GM19372 (cell line): ENCODE results near the gene ZNFX1.
"Not testable (repeated sequence)": the region's sequence is repeated elsewhere in the genome, so short reads cannot be mapped to it uniquely, and the experiment has no call there.

Experiments used
- ATAC-seq: cut with Tn5 transposase; IDR thresholded peaks from one replicate; pipeline ENCODE4 v1.9.1; 2021; ENCODE audit warnings: mild to moderate bottlenecking, low read depth, moderate library complexity; ENCODE audit not compliant: unreplicated experiment

Gene ZNFX1

DNA sequence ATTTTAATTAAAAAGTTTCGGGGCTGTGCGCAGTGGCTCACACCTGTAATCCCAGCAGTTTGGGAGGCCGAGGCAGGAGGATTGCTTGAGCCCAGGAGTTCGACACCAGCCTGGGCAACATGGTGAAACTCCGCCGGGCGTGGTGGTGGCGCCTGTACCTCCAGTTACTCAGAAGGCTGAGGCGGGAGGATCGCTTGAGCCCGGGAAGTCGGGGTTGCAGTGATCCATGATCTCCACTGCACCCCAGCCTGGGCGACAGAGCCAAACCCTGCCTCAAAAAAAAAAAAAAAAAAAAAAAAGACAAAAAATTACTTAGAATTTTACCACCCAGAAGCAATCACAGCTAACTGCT lies 59.1 kb downstream of the ZNFX1 start:
- ATAC-seq = not testable (repeated sequence)

DNA sequence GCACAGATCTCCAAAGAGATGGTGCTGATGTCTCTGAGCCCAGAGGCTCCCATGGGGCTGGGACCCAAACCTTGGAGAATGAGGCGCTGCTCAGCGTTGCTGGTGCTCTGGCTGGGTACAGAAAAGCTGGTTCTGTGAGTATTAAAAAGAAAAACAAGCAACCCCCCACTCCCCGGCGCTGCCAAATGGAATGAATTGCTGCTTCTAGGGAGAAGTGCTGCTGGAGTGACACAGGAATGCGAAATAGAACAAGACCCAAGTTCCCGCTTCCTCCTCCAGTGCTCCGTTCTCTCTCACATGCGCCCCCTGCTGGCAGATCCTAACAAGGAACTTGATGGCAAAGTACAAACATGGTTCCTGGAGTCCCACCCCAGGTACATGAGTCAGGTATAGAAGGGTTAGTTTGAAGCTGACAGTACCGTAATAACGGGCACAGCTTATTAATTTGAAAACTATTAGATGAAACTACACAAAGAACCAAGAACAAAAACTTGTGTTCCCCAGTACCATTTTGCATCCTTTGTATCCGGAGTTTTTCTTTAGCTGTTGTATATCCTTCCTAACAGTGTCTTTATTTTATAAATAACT lies 60.8 kb downstream of the ZNFX1 start:
- ATAC-seq = no peak

DNA sequence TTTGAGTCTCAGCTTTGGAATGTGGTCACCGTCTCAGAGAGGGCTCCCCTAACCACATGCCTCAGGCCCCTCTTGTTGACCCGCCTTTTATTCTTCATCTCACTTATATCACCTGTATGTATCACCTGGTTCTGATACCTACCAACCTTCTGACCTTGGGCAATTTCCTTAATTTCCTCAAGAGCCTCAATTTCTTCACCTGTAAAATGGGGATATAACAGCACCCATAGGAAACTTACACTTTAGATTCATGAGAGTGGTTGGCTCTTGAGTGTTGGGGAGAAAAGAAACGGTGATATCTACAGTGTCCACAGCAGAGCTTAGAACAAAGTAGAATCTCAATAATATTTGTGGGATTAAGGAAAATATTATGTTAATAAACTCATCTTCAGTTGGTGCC lies 62.6 kb downstream of the ZNFX1 start:
- ATAC-seq = no peak

DNA sequence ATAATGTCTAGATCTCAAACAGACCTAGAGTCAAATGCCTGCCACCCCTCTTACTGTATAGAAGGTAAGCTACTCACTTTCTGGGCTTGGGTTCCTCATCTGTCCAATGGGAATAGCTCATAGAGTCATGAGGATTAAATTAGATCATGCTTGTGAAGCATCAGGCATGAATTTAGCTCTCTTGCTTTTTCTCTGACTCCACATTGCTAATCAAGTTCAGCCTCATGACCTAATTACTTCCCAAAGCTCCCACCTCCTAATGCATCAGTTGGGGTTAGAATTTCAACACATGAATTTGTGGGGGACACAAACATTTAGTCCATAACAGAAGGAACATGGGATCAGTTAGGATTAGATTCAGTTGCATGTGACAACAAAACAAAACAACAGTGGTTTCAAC lies 63.3 kb downstream of the ZNFX1 start:
- ATAC-seq = no peak

DNA sequence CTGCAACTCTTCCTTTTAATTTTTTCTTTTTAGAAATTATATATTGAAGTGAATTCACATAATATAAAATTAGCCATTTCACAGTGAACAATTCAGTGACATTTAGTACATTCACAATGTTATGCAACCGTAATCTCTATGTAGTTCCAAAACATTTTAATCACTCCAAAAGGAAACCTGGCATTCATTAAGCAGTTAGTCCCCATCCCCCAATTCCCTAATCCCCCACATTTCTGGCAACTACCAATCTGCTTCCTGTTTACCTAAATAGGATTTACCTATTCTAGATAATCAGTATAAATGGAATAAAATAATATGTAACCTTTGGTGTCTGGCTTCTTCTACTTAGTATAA lies 67.1 kb downstream of the ZNFX1 start:
- no peak for ATAC-seq

DNA sequence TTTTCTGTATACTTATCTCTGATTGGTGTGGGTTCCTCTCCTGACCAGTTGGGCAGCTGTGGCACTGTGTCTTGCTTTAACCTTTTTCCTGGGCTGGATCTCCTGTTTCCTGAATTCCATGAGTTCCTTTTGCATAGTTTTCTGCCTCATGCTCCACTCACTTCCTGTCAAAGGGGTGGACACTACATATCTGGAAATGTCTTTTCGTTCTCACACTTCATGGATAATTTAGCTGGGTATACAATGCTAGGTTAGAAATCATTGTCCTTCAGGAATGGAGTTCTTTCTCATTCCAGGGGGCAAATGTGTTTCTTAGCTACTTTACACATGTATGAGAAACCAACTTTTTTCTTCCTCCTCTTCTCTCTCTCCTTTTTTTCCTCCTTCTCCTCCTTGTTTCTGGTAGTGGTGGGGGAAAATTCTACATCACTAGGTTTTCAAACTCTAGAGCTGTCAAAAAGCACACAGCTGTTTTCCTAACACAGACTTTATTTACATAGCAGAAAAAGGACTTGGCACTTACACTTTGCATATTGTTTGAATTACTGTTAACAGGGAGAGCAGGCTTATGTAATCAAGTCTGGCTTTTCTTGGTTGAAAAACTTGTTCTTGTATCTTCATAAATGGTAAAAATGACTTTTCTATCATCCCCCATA lies 67.6 kb downstream of the ZNFX1 start:
- ATAC-seq = no peak

DNA sequence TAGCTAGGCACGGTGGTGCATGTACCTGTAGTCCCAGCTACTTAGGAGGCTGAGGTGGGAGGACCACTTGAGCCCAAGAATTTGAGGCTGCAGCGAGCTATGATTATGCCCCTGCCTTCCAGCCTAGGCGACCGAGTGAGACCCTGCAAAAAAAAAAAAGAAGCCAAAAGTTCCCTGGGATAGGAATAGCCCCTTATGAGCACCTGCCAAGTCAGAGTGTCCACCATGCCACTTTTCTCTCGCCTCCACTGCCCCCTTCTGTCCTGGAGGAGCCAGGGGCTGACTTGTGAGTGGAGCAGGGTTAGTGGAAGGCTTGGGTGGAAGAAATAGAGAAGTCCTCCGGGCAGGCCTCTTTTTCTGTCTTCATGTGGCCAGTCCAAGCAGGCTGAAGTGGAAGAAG lies 70.8 kb downstream of the ZNFX1 start:
- no peak for ATAC-seq

DNA sequence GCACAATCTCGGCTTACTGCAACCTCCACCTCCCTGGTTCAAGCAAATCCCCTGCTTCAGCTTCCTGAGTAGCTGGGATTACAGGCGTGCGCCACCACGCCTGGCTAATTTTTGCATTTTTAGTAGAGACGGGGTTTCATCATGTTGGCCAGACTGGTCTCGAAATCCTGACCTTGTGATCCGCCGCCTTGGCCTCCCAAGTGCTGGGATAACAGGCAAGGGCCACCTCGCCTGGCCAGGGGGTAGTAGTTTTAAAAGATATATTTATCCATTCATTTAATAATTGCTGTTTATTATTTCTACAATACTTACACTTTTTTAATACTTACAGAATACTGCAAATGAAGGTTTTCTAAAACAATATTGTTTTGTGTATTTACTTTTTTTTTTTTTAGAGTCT lies 74.1 kb downstream of the ZNFX1 start:
- no peak for ATAC-seq

DNA sequence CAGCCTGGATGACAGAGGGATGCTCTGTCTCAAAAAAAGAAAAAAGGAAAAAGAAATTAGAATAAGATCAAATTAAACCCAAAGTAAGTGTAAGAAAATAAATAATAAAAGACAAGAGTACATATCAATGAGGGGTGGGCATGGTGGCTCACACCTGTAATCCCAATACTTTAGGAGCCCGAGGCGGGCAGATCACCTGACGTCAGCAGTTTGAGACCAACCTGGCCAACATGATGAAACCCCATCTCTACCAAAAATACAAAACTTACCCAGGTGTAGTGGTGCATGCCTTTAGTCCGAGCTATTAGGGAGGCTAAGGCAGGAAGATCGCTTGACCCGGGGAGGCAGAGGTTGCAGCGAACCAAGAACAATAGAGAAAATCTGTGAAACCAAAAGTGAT lies 74.8 kb downstream of the ZNFX1 start:
- no peak for ATAC-seq

DNA sequence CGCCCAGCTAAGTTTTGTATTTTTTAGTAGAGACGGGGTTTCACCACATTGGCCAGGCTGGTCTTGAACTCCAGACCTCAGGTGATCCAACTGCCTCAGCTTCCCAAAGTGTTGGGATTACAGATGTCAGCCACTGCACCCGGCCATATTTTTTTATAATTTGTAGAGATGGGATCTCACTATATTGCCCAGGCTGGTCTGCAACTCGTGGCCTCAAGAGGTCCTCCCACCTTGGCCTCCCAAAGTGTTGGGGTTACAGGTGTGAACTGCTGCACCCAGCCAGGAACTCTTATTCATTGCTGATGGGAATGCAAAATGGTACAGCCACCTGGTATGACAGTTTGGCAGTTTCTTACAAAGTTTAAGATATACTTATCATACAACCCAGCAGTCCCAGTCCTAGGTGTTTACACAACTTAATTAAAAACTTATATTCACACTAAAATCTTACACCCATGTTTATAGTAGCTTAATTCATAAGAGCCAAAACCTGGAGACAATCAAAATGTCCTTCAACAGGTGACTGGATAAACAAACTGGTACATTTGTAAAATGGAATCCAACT lies 78.0 kb downstream of the ZNFX1 start:
- no peak for ATAC-seq

DNA sequence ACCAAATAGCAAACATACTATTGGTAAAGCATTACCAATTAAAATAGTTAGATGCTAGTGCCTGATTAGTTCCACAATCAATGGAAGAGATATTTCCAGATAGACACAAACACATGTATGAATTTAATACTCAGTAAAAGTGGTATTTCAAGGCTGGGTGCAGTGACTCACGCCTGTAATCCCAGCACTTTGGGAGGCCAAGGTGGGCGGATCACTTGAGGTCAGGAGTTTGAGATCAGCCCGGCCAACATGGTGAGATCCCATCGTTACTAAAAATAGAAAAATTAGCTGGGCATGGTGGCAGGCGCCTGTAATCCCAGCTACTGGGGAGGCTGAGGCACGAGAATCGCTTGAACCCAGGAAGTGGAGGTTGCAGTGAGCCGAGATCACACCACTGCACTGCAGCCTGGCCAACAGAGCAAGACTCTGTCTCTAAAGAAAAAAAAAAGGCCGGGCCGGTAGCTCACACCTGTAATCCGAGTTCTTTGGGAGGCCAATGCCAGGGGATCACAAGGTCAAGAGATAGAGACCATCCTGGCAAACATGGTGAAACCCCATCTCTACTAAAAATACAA lies 84.8 kb downstream of the ZNFX1 start:
- not testable (repeated sequence) for ATAC-seq
